ENCODE data around the gene SH3YL1.
A peak's percentile ranks its signal among the peaks of the same experiment; 100 is the strongest.

Gene SH3YL1

GRCh38 chr2:282371-283263 is 18.8 kb upstream of the SH3YL1 start:
- DNase-seq (ENCODE audit: low read depth in 1 of 2, low spot score in 1 of 2) = no peak

- no peak for DNase-seq (ENCODE audit: low read depth in 1 of 2, low spot score in 1 of 2)
These were observed 17.5 kb upstream of the SH3YL1 start for GRCh38 chr2:281381-281780.

- DNase-seq (ENCODE audit: low read depth in 1 of 2, low spot score in 1 of 2) = no peak
These were observed 16.8 kb upstream of the SH3YL1 start for GRCh38 chr2:280650-281110.

GRCh38 chr2:279956-280649 is 16.3 kb upstream of the SH3YL1 start:
- no peak for DNase-seq (ENCODE audit: low read depth in 1 of 2, low spot score in 1 of 2)

GRCh38 chr2:279366-279765 is 15.5 kb upstream of the SH3YL1 start:
- DNase-seq (ENCODE audit: low read depth in 1 of 2, low spot score in 1 of 2) = no peak

- DNase-seq (ENCODE audit: low read depth in 1 of 2, low spot score in 1 of 2) = no peak
These were observed 15.1 kb upstream of the SH3YL1 start for GRCh38 chr2:278927-279320.

GRCh38 chr2:278312-278926 is 14.6 kb upstream of the SH3YL1 start:
- no peak for DNase-seq (ENCODE audit: low read depth in 1 of 2, low spot score in 1 of 2)

- DNase-seq (ENCODE audit: low read depth in 1 of 2, low spot score in 1 of 2) = no peak
These were observed 11.6 kb upstream of the SH3YL1 start for GRCh38 chr2:275466-275865.

- no peak for DNase-seq (ENCODE audit: low read depth in 1 of 2, low spot score in 1 of 2)
These were observed 10.7 kb upstream of the SH3YL1 start for GRCh38 chr2:274503-274902.

GRCh38 chr2:273333-273732 is 9.5 kb upstream of the SH3YL1 start:
- no peak for DNase-seq (ENCODE audit: low read depth in 1 of 2, low spot score in 1 of 2)

- no peak for DNase-seq (ENCODE audit: low read depth in 1 of 2, low spot score in 1 of 2)
These were observed 8.1 kb upstream of the SH3YL1 start for GRCh38 chr2:271917-272316.

GRCh38 chr2:270861-271260 is 7.0 kb upstream of the SH3YL1 start:
- DNase-seq (ENCODE audit: low read depth in 1 of 2, low spot score in 1 of 2) = no peak

- DNase-seq (ENCODE audit: low read depth in 1 of 2, low spot score in 1 of 2) = no peak
These were observed 5.7 kb upstream of the SH3YL1 start for GRCh38 chr2:269356-270030.

- DNase-seq (ENCODE audit: low read depth in 1 of 2, low spot score in 1 of 2) = no peak
These were observed 4.5 kb upstream of the SH3YL1 start for GRCh38 chr2:268323-268722.

GRCh38 chr2:264493-265468 is 949 bp upstream of the SH3YL1 start, which contains the start of gene ACP1:
ACP1 (plus strand) TSS chr2:264947; CDS start chr2:264965, 18 bp downstream.
- DNase-seq (ENCODE audit: low read depth in 1 of 2, low spot score in 1 of 2) = peak; percentile 83 to 93

- DNase-seq (ENCODE audit: low read depth in 1 of 2, low spot score in 1 of 2) = no peak
These were observed 652 bp downstream of the SH3YL1 start for GRCh38 chr2:263022-263738.

GRCh38 chr2:262117-262516 is 1.7 kb downstream of the SH3YL1 start:
- DNase-seq (ENCODE audit: low read depth in 1 of 2, low spot score in 1 of 2) = no peak

GRCh38 chr2:260507-261161 is 3.2 kb downstream of the SH3YL1 start:
- DNase-seq (ENCODE audit: low read depth in 1 of 2, low spot score in 1 of 2) = no peak

GRCh38 chr2:259789-260331 is 4.0 kb downstream of the SH3YL1 start:
- no peak for DNase-seq (ENCODE audit: low read depth in 1 of 2, low spot score in 1 of 2)

Measured in activated CD4-positive, alpha-beta T cell treated with anti-CD3 and anti-CD28 coated beads, Interleukin-2, amount 50 U/mL, for 24 hours (primary cell).